T-helper 2 cell treated with Interferon-gamma antibody and Interleukin-4, amounts not matched to agents 100 ng/mL and 5 ng/mL, for 36 hours (primary cell): ENCODE data around the gene ANKDD1A. TPM values are rescaled to one million over a fixed set of nuclear protein-coding genes. Genes with fewer than 3 reads are reported as not detected.

Experiments used
- intact Hi-C: fragments of 100-400 bp; cut with micrococcal nuclease; formaldehyde crosslinking; loops from one replicate; pipeline ENCODE4 v1.15.1; 2023
- total RNA-seq: library from RNA; stranded (reverse); gene quantifications from 2 replicates; pipeline ENCODE4 v1.2.3, GENCODE V29; 2022

ANKDD1A gene
- total RNA-seq = 1.7 and 3.0 TPM in 2 replicates

DNA sequence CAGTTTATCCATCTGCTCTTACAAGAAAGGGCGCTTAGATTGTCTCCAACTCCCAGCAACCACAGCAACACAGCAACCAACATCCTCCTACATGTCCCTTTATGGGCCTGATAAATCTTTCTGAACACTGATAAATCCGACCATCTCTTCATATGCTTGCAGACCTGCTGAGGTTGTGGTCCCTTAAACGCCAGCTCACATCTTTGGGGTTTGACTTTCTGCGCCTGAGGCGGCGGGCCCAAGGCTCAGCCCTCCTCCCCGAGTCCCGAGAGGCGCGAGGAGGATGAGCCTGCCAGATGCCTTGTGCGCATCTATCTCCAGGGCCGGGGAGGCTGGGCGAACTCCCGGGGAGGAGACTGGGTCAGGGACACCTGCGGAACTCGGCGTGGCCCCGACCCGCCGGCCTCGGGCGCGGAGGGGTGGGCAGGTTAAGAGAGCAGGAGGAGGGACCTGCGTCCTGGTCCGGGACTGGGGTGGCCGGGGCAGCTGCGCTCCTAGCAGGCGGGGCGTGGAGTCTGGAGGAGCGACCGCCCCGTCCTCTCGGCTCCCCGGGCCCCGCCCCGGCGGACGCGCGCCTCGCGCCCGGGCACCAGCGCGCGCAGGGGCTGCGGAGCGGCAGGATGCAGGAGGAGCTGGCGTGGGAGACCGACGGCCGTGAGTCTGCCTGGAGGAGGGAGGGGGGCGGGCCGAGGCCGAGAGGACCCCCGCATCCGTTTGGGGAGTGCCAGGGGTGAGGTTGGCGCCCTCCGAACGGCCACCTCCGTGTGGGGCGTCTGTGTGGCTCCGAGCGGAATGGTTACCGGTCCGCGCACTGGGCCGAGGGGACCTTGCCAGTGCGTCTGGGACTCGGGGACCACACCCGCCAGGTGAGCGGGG lies at the start of gene ANKDD1A:
Gene ANKDD1A (plus strand): TSS at position 592 of the 876 bp plus-strand sequence. CDS start 29 bp downstream, at position 621.
- intact Hi-C loops = loop anchor here (2.0 kb wide), 1 partner anchor 17 kb away; no protein-coding TSS in a partner anchor

DNA sequence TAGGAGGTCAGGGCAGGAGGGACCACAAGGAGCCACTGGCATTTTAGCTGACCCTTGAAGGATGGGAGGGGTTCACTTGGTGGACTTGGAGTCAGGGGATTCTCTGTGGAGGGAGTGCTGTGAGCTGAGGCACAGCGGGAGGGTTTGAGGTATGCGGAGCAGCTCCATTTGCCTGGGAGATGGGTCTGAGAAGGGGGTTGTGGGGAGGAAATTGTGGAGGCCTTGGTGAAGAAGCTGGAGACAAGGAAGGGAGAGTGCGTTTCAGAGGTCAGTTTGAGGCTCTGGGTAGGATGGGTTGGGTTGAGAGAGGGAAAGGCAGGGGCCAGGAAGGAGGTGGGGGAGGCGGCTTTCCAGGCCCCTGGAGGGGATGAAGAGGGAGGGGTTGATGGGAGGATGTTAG lies 49.7 kb upstream of the ANKDD1A start:
- intact Hi-C loops = no loop called here

- intact Hi-C loops = no loop called here
These were observed 49.3 kb upstream of the ANKDD1A start for GRCh38 chr15:64862408-64862807.

GRCh38 chr15:64864068-64864467 lies 47.6 kb upstream of the ANKDD1A start:
- intact Hi-C loops = no loop called here

- intact Hi-C loops = no loop called here
These were observed 46.3 kb upstream of the ANKDD1A start for GRCh38 chr15:64865126-64865997.

- intact Hi-C loops = no loop called here
These were observed 45.6 kb upstream of the ANKDD1A start for GRCh38 chr15:64865998-64866520.

DNA sequence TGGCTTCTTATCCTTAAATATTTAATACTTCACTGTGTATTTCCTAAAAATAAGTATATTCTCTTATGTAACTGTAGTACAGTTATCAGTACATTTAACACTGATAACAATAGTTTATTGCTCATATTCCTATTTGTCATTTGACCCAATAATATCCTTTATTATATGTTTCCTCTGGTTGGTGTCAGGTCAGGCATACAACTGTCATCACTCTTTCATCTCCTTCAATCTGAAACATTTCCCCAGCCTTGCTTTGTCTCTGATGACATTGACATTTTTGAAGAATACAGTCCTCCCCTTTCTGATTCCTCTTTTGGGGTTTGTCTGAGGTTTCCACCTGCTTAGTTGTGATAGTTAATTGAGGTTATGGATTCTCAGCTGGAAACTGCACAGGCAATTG lies 42.2 kb upstream of the ANKDD1A start:
- intact Hi-C loops = no loop called here

DNA sequence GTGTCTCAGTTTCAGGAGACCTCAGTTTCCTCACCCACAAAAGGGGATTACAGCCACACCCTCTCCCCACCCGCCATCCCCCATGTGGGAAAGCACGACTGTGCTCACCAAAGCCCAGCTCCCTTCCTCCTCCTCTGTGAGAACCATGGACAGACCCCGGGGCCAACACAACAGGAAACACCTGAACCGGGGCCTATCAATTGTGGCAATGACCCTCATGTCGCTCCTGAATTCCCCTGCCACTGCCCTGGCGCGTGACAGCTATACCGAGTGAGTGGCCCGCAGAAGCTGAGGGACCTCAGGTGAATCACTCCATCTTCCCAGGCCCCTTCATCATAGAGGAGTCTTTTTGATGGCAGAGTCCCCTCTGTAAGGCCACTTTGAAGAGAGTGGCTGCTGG lies 41.3 kb upstream of the ANKDD1A start:
- intact Hi-C loops = no loop called here

DNA sequence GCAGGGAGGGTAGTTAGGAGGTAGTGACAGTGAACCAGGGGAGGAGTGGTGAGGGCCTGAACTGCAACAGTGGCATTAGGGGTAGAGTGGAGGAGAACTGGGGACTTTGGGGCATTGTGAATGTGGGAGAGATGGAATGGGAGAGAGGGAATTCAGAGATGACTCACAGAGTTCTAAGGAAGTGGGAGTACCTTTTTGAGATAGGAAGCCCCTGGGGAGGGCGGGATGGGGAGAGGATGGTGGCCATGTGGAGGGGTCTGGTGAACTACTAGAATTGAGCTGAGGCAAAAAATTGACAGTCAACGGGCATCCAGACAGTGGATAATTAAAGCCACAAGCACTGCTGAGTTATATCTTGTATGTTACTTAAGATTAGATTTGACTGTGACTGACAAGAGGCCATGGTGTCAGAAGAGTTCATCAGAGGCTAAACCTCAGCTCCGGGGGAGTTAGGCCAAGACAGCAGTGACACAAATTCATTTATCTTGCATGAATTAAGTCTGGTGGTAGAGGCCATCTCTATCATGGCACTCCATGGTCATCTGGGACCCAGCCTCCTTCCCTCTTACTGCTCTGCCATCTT lies 36.0 kb upstream of the ANKDD1A start:
- intact Hi-C loops = no loop called here

DNA sequence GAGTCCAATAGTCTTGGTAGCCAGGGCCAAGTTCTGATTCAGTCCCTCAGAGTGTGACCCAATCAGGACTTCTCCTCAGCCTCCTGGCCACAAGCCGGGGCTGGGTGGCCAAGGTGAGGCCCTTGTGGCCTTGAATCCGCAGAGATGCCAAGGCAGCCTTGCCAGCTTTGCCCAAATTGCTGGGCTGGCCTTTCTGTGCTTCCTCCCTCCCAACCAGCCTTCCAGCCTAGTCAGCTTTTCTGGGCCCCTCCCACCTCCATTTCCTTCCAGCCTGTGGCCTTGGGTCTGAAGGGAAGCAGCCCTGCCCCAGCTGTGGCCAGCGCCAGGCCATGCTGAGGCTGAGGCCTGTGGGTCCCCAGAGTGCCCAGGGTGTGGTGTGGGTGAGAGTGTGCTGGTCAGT lies 34.3 kb upstream of the ANKDD1A start:
- intact Hi-C loops = no loop called here

DNA sequence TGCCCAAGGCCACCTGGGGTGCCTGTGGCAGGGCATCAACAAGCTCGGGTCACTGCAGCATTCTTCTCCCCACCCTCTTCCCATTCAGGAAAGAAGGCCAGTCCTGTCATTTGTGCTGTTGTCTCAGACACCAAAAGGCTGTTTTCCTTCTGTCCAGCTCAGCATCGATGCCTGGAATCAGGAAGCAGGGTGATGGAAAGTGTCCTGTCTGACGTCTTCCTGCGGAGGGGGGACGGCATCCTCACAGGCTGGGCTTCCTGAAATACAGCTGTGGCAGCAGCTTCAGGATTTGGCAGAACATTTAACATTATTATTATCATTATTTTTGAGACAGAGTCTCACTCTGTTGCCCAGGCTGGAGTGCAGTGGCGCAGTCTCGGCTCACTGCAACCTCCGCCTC lies 33.0 kb upstream of the ANKDD1A start:
- intact Hi-C loops = no loop called here

GRCh38 chr15:64883100-64883581 lies 28.6 kb upstream of the ANKDD1A start:
- intact Hi-C loops = loop anchor here (1.0 kb wide), 1 partner anchor 9 kb away; no protein-coding TSS in a partner anchor

GRCh38 chr15:64883997-64884511 lies 27.6 kb upstream of the ANKDD1A start:
- intact Hi-C loops = loop anchor here (1.0 kb wide), 1 partner anchor 8 kb away; no protein-coding TSS in a partner anchor

DNA sequence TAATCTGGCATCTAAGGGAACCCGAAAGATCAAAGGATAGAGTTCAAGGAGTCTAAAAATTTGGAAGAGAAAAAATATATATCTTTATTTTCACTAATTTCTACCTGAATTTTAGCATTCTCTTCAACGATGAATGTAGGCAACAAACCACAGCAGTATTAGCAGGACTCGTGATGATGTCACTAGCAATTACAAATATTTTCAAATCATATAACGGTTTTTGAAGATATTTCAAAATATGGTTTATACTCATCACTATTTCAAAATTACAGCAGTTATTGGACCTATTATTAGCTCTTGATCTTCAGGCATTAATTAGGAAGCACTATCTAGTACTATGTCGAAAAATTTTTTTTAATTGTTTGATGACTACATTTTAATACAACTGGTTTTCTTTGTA lies 27.0 kb upstream of the ANKDD1A start:
- intact Hi-C loops = no loop called here

GRCh38 chr15:64888336-64888735 lies 23.4 kb upstream of the ANKDD1A start:
- intact Hi-C loops = no loop called here

DNA sequence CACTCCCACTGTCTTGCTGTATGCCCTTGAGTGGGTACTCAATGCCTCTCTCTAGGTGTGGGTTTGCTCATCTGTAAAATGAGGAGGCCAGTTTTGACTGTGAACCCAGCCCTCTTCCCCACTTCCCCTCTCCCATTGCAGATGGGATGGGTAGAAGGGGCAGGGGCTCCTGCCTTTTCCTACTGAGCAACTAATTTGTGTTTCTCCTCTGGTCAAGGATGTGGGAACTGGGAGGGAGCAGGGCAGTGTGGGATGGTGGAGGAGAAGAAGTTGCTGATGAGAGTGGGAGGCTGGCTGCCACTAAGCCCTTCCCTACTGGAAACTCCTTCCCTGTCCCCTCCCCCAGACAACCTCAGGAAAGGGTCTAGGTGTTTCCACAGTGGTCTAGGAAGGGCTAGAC lies 20.1 kb upstream of the ANKDD1A start:
- intact Hi-C loops = loop anchor here (10.0 kb wide), 3 partner anchors 507 to 727 kb away; partner anchors contain the start of genes CSNK1G1, PCLAF, PPIB and TRIP4

GRCh38 chr15:64892847-64893403 lies 18.8 kb upstream of the ANKDD1A start:
- intact Hi-C loops = loop anchor here (1.0 to 10.0 kb wide), 4 partner anchors 10 to 728 kb away; partner anchors contain the start of genes CSNK1G1, PCLAF, PPIB and TRIP4

- intact Hi-C loops = loop anchor here (1.0 to 10.0 kb wide), 10 partner anchors 12 to 729 kb away; partner anchors contain the start of genes ANKDD1A, CSNK1G1, DPP8 and PARP16
These were observed 18.0 kb upstream of the ANKDD1A start for GRCh38 chr15:64893481-64894394.
